Endothelial cell of umbilical vein (primary cell): Measurements from ENCODE around the gene ABCA2. TPM values are rescaled to one million over a fixed set of nuclear protein-coding genes. Genes with fewer than 3 reads are reported as not detected.

ENCODE experiments used
- BruUV-seq: library from RNA; stranded (reverse); fragments of 400-500 nt; replicated peaks from 2 replicates; lab custom pipeline; 2021; lab: Mats Ljungman, UMichigan
- CTCF ChIA-PET: fragments of 300-600, 350-600 bp; sonication (Branson Sonifier 250); formaldehyde crosslinking; loops from one replicate; lab custom pipeline; 2021; ENCODE audit warnings: antibody characterized with exemption, inconsistent platforms; lab: Charles Lee
- POLR2A ChIA-PET: fragments of 300-600, 350-600 bp; sonication (Branson Sonifier 250); formaldehyde crosslinking; loops from one replicate; lab custom pipeline; 2021; ENCODE audit warnings: antibody characterized with exemption, inconsistent platforms; lab: Charles Lee
- DNase-seq: peaks from one replicate; pipeline ENCODE4 v3.0.0-alpha.2; 2011; ENCODE audit warnings: low read depth, low spot score
- FAIRE-seq: peaks from 2 replicates; lab custom pipeline; 2011; peaks lifted over from hg19 to GRCh38; lab: Jason Lieb, UNC
- H2AFZ ChIP-seq: 2 replicates; pipeline ENCODE4 v1.6.0; 2012; ENCODE audit warnings: low read depth, low read length, control low read depth, inconsistent platforms
- H3K27ac ChIP-seq: 2 replicates; pipeline ENCODE4 v1.5.1; 2011; ENCODE audit warnings: low read depth, mild to moderate bottlenecking, control low read depth, low read length, moderate library complexity; ENCODE audit not compliant: insufficient read depth
- H3K27me3 ChIP-seq, 2 experiments: 2 replicates each; pipeline versions ENCODE4 v1.6.0 to v1.6.1; 2011; ENCODE audit warnings: low read length in 2 of 2, mixed read lengths in 1 of 2; ENCODE audit not compliant: control insufficient read depth in 2 of 2, insufficient read depth in 2 of 2
- H3K36me3 ChIP-seq, 2 experiments: 2 replicates in 1 of 2; 3 replicates in 1 of 2; pipeline ENCODE4 v1.5.1; 2011; ENCODE audit warnings: low read length in 2 of 2, mild to moderate bottlenecking in 1 of 2, moderate library complexity in 1 of 2; ENCODE audit not compliant: control insufficient read depth in 2 of 2, insufficient read depth in 2 of 2; ENCODE audit errors: extremely low read depth in 1 of 2
- H3K4me1 ChIP-seq: 3 replicates; pipeline ENCODE4 v1.5.1; 2011; ENCODE audit warnings: mild to moderate bottlenecking, low read length; ENCODE audit not compliant: control insufficient read depth, insufficient read depth; ENCODE audit errors: extremely low read depth
- H3K4me2 ChIP-seq: 2 replicates; pipeline ENCODE4 v1.6.1; 2011; ENCODE audit warnings: low read length, control low read depth, mixed read lengths; ENCODE audit not compliant: insufficient read depth
- H3K4me3 ChIP-seq, 3 experiments: fragments of 200-600 bp in 1 of 3; sonication (generic), shearing (Covaris generic) in 1 of 3; replicated peaks in 1 of 3; 2 replicates each; pipeline ENCODE4 v1.5.1; 2011 to 2016; ENCODE audit warnings: control low read depth in 3 of 3, low read length in 3 of 3, mild to moderate bottlenecking in 2 of 3, inconsistent platforms in 1 of 3, low read depth in 1 of 3, moderate library complexity in 1 of 3; ENCODE audit not compliant: insufficient read depth in 1 of 3
- H3K79me2 ChIP-seq: 2 replicates; pipeline ENCODE4 v1.6.0; 2012; ENCODE audit warnings: low read length, inconsistent platforms; ENCODE audit not compliant: control insufficient read depth, insufficient read depth
- H3K9ac ChIP-seq: replicated peaks from 2 replicates; pipeline ENCODE3; 2011; ENCODE audit warnings: low read length, control low read depth; ENCODE audit not compliant: insufficient read depth; ENCODE audit errors: extremely low read depth
- H3K9me1 ChIP-seq: replicated peaks from 3 replicates; pipeline ENCODE4 v1.6.0; 2011; ENCODE audit warnings: mild to moderate bottlenecking, low read length; ENCODE audit not compliant: control insufficient read depth, insufficient read depth; ENCODE audit errors: extremely low read depth
- H3K9me3 ChIP-seq: replicated peaks from 2 replicates; pipeline ENCODE4 v1.5.1; 2012; ENCODE audit warnings: low read length, inconsistent platforms; ENCODE audit not compliant: control insufficient read depth, insufficient read depth
- H4K20me1 ChIP-seq: replicated peaks from 2 replicates; pipeline ENCODE3; 2011; ENCODE audit warnings: mild to moderate bottlenecking, low read length; ENCODE audit not compliant: control insufficient read depth, insufficient read depth; ENCODE audit errors: extremely low read depth
- EZH2 ChIP-seq: IDR thresholded peaks from 2 replicates; pipeline ENCODE4 v1.6.1; 2012; ENCODE audit warnings: borderline replicate concordance, low read depth, mild to moderate bottlenecking, moderate library complexity, low read length, inconsistent platforms; ENCODE audit not compliant: severe bottlenecking
- FOS ChIP-seq: IDR thresholded peaks from 2 replicates; pipeline ENCODE4 v1.6.1; 2011; ENCODE audit warnings: mild to moderate bottlenecking, low read length, moderate library complexity, borderline replicate concordance; ENCODE audit not compliant: insufficient read depth
- GATA2 ChIP-seq: IDR thresholded peaks from 2 replicates; pipeline ENCODE4 v1.7.0; 2011; ENCODE audit warnings: low read depth, mild to moderate bottlenecking, moderate library complexity, mixed read lengths, low read length; ENCODE audit not compliant: insufficient read length, insufficient read depth
- JUN ChIP-seq: IDR thresholded peaks from 2 replicates; pipeline ENCODE4 v1.6.1; 2011; ENCODE audit warnings: borderline replicate concordance, low read depth; ENCODE audit not compliant: insufficient read length, insufficient read depth
- MAX ChIP-seq: IDR thresholded peaks from 2 replicates; pipeline ENCODE4 v1.6.1; 2011; ENCODE audit not compliant: insufficient read depth, insufficient read length
- MYC ChIP-seq: IDR thresholded peaks from one replicate; pipeline ENCODE4 v1.6.1; 2011; ENCODE audit warnings: mild to moderate bottlenecking, low read depth, low read length
- POLR2A ChIP-seq: IDR thresholded peaks from 2 replicates; pipeline ENCODE4 v1.6.1; 2012; ENCODE audit warnings: low read depth, mild to moderate bottlenecking, control low read depth, low read length
- POLR2AphosphoS5 ChIP-seq: IDR thresholded peaks from 2 replicates; pipeline ENCODE4 v1.6.1; 2012; ENCODE audit warnings: low read depth, mild to moderate bottlenecking, control low read depth, low read length, moderate library complexity; ENCODE audit not compliant: insufficient read depth
- dilution Hi-C: fragments of 300-500 bp; cut with MboI; formaldehyde crosslinking; loops from one replicate; pipeline ENCODE4 v1.15.0; 2019; ENCODE audit warnings: low sequenced_read_pairs; ENCODE audit not compliant: extremely low pct_ligation_motif_present
- intact Hi-C: fragments of 100-400 bp; cut with micrococcal nuclease; formaldehyde crosslinking; loops from one replicate; pipeline ENCODE4 v1.10.0; 2022
- polyA plus RNA-seq, 4 experiments: library from polyadenylated mRNA; depleted of rRNA in 3 of 4; stranded (reverse) in 3 of 4; unstranded in 1 of 4; fragments of >200 nt; gene quantifications; 2 replicates each; pipeline versions ENCODE4 v1.2.1 to v1.2.3, GENCODE V29; 2011 to 2012; ENCODE audit warnings: missing spikeins in 1 of 4
- total RNA-seq: library from RNA; stranded (reverse); gene quantifications from 2 replicates; pipeline ENCODE4 v1.2.3, GENCODE V29; 2021
- TF ChIP-seq, protein P1 (sequence below), 2 donors: IDR thresholded peaks; 1 replicate in 1 of 2; 2 replicates in 1 of 2; pipeline ENCODE4 v1.5.1; 2011; ENCODE audit warnings: low read length in 2 of 2, mild to moderate bottlenecking in 2 of 2, moderate library complexity in 2 of 2, control low read depth in 1 of 2, inconsistent platforms in 1 of 2, low read depth in 1 of 2; ENCODE audit not compliant: insufficient read depth in 1 of 2; ENCODE audit errors: extremely low read depth in 1 of 2

ABCA2 gene
- total and polyA plus RNA-seq, 2 donors (not counting 3 experiments of a cell fraction or from before 2014, with no cell fraction given), result 20.0 to 29.1 TPM

- no peak for FAIRE-seq
- POLR2A ChIA-PET, result no interaction called here
- dilution Hi-C loops (no loop called here), intact Hi-C loops (no loop called here)
- H3K27ac ChIP-seq, result no peak overlapping the region
- no peak for DNase-seq
- no peak overlapping the region for H3K4me2 ChIP-seq
- no peak overlapping the region for H3K4me3 ChIP-seq
- H4K20me1 ChIP-seq, result no peaks in the 10 kb centered on the region
- no peak overlapping the region for H2AFZ ChIP-seq
- TF ChIP-seq GATA2 (no peak), MYC (no peak), JUN (no peak), POLR2A (no peak), MAX (no peak), FOS (no peak), EZH2 (no peak), POLR2AphosphoS5 (no peak)
- TF ChIP-seq, protein P1, sequence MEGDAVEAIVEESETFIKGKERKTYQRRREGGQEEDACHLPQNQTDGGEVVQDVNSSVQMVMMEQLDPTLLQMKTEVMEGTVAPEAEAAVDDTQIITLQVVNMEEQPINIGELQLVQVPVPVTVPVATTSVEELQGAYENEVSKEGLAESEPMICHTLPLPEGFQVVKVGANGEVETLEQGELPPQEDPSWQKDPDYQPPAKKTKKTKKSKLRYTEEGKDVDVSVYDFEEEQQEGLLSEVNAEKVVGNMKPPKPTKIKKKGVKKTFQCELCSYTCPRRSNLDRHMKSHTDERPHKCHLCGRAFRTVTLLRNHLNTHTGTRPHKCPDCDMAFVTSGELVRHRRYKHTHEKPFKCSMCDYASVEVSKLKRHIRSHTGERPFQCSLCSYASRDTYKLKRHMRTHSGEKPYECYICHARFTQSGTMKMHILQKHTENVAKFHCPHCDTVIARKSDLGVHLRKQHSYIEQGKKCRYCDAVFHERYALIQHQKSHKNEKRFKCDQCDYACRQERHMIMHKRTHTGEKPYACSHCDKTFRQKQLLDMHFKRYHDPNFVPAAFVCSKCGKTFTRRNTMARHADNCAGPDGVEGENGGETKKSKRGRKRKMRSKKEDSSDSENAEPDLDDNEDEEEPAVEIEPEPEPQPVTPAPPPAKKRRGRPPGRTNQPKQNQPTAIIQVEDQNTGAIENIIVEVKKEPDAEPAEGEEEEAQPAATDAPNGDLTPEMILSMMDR (IDR thresholded peaks at IDR 0.05; ENCODE audit: extremely low read depth in 1 of 2, insufficient read depth in 1 of 2, low read depth in 1 of 2, low read length in 2 of 2), result no peak
- no peaks in the 10 kb centered on the region for H3K4me1 ChIP-seq
- H3K36me3 ChIP-seq, result no peaks in the 10 kb centered on the region
- H3K27me3 ChIP-seq, result no peaks in the 10 kb centered on the region
- H3K79me2 ChIP-seq, result no peaks in the 10 kb centered on the region
- no peaks in the 10 kb centered on the region for H3K9me3 ChIP-seq
- no peaks in the 10 kb centered on the region for H3K9me1 ChIP-seq
- no peak overlapping the region for H3K9ac ChIP-seq
- BruUV-seq, result no TSS peak
- CTCF ChIA-PET, result interaction anchor here (1.1 to 1.8 kb wide), 2 partner anchors 9 kb away, joined by 8 to 17 read pairs; partner anchors contain the start of gene ABCA2
These were observed 8.0 kb downstream of the ABCA2 start for GRCh38 chr9:137019891-137020683.
